Epithelial cell of proximal tubule (primary cell): Measurements from ENCODE around the gene SDR42E1. TPM values are rescaled to one million over a fixed set of nuclear protein-coding genes. Genes with fewer than 3 reads are reported as not detected.

Experiments
- DNase-seq: peaks from one replicate; pipeline ENCODE4 v3.0.0-alpha.2; 2011; ENCODE audit warnings: low read depth
- H3K4me3 ChIP-seq: 2 replicates; pipeline ENCODE4 v1.5.1; 2011; ENCODE audit warnings: low read depth, mild to moderate bottlenecking, low read length
- CTCF ChIP-seq: conservative IDR thresholded peaks from 2 replicates; pipeline ENCODE4 v1.5.1; 2012; ENCODE audit warnings: low read depth, mild to moderate bottlenecking, low read length
- total RNA-seq: library from RNA; depleted of rRNA; stranded (reverse); fragments of >200 nt; gene quantifications from 2 replicates; pipeline ENCODE4 v1.2.3, GENCODE V29; 2015

SDR42E1 gene
- total RNA-seq, 1 donor from 2014 or later: 16.1 TPM

GRCh38 chr16:81946206-81946605 is 65.1 kb downstream of the SDR42E1 start:
- no peak for TF ChIP-seq CTCF
- DNase-seq: no peak

GRCh38 chr16:81945665-81946064 is 65.6 kb downstream of the SDR42E1 start:
- DNase-seq: no peak
- H3K4me3 ChIP-seq: no peak overlapping the region
- TF ChIP-seq CTCF: no peak

More at GRCh38 chr16:81946206-81946605, 65.1 kb downstream of the SDR42E1 start:
- no peak overlapping the region for H3K4me3 ChIP-seq

GRCh38 chr16:81942007-81942601 is 69.2 kb downstream of the SDR42E1 start:
- no peak for DNase-seq
- no peak overlapping the region for H3K4me3 ChIP-seq
- no peak for TF ChIP-seq CTCF

- H3K4me3 ChIP-seq: no peak overlapping the region
- peak; percentile 59 for TF ChIP-seq CTCF
- peak; percentile 10 for DNase-seq
Measured at GRCh38 chr16:81940781-81941560, 70.3 kb downstream of the SDR42E1 start.

GRCh38 chr16:81939164-81940056 is 71.9 kb downstream of the SDR42E1 start:
- H3K4me3 ChIP-seq: no peak overlapping the region
- DNase-seq: no peak
- TF ChIP-seq CTCF: no peak

Other genes with a start within 250 kb of the SDR42E1 start
- gene PLCG2, start 232.2 kb downstream of the SDR42E1 start, total RNA-seq: 0.58 and 2.5 TPM in 2 replicates
- 0.29 and 0.72 TPM in 2 replicates for gene HSD17B2, start 23.8 kb upstream of the SDR42E1 start, total RNA-seq
- 43.0 and 46.6 TPM in 2 replicates for gene MPHOSPH6, start 158.8 kb upstream of the SDR42E1 start, total RNA-seq